Measurements from ENCODE around the gene VSIG2. TPM values are rescaled to one million over a fixed set of nuclear protein-coding genes. Genes with fewer than 3 reads are reported as not detected.

The VSIG2 gene
- total RNA-seq, 2 experiments from 2014 or later, result 0.31 to 0.34 TPM

DNA sequence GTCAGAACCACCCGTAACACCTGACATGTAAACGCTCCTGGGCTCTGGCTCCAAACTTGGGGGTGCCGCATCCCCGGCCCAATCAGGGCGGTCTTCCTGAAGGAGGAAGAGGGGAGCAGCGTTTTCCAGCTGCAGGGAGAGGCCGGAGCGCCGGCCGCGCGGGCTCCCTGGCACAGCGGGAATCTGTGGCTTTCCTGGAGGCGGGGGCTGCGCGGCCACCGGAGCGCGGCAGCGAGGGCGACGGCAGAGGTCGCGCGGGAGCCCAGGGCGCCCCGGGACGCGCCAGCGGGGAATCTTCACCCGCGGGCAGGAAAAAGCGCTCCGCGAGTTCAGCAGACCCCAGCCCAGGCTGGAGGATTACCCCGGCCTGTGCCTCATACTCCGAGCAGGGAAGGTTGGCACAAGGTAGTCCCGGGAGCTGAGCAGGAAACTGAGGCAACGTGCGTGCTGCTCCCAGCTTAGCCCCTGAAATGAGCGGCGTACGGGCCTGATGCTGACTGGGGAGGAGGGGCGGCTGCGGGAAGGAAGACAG lies 10.6 kb upstream of the VSIG2 start:
- Mint-ChIP-seq H3K27ac (no peak overlapping the region), H3K9me3 (no peaks in the 10 kb centered on the region)
- POLR2A ChIA-PET, result interaction anchor here (1.3 to 1.4 kb wide), 2 partner anchors 16 to 39 kb away, joined by 3 read pairs; no protein-coding TSS in a partner anchor

GRCh38 chr11:124762105-124762623 lies 10.1 kb upstream of the VSIG2 start, which contains the start of gene ESAM:
Gene ESAM (minus strand): TSS chr11:124762290. CDS start chr11:124762154, 136 bp downstream.
- ChIA-PET CTCF (interaction anchor here (0.6 to 9.3 kb wide), 23 partner anchors 10 to 808 kb away, joined by 3 to 107 read pairs (median 6); partner anchors contain the start of genes MSANTD2 and VSIG2), POLR2A (interaction anchor here (1.3 kb wide), 1 partner anchor 39 kb away, joined by 3 read pairs; no protein-coding TSS in a partner anchor)
- DNase-seq, result peak; percentile 75
- H3K4me1 Mint-ChIP-seq (ENCODE audit: low read depth), result peaks cover 19% of the 10 kb centered on the region
- H3K27ac Mint-ChIP-seq, result peak within 1 kb of the TSS; percentile 25
- peak within 1 kb of the TSS; percentile 89 for H3K4me3 Mint-ChIP-seq
- no peaks in the 10 kb centered on the region for H3K9me3 Mint-ChIP-seq
- intact Hi-C loops (cut with micrococcal nuclease), result loop anchor here (2.0 to 5.0 kb wide), 3 partner anchors 75 to 360 kb away; partner anchors contain the start of gene ROBO3
- peaks cover 38% of the 10 kb centered on the region for H3K27me3 Mint-ChIP-seq
- peaks cover 2% of the 10 kb centered on the region for H3K36me3 Mint-ChIP-seq

More for the DNA sequence above, 10.6 kb upstream of the VSIG2 start:
- peaks cover 35% of the 10 kb centered on the region for H3K27me3 Mint-ChIP-seq
- H3K4me1 Mint-ChIP-seq (ENCODE audit: low read depth), result peaks cover 19% of the 10 kb centered on the region
- intact Hi-C loops (cut with micrococcal nuclease), result loop anchor here (1.0 to 5.0 kb wide), 9 partner anchors 16 to 360 kb away; partner anchors contain the start of genes ROBO3, SIAE and SPA17
- H3K36me3 Mint-ChIP-seq, result peaks cover 2% of the 10 kb centered on the region
- peak overlapping the region; percentile 89 for H3K4me3 Mint-ChIP-seq
- CTCF ChIA-PET, result interaction anchor here (0.6 to 9.3 kb wide), 25 partner anchors 10 to 807 kb away, joined by 3 to 107 read pairs (median 7); partner anchors contain the start of genes MSANTD2, SIAE, SPA17 and VSIG2
- DNase-seq, result no peak

- H3K9me3 Mint-ChIP-seq, result no peaks in the 10 kb centered on the region
- peaks cover 2% of the 10 kb centered on the region for H3K36me3 Mint-ChIP-seq
- intact Hi-C loops (cut with micrococcal nuclease), result loop anchor here (2.0 to 5.0 kb wide), 3 partner anchors 75 to 359 kb away; partner anchors contain the start of gene ROBO3
- H3K27ac Mint-ChIP-seq, result no peak overlapping the region
- H3K27me3 Mint-ChIP-seq, result peaks cover 43% of the 10 kb centered on the region
- CTCF ChIA-PET, result interaction anchor here (0.7 to 9.3 kb wide), 8 partner anchors 12 to 142 kb away, joined by 3 to 107 read pairs (median 36); partner anchors contain the start of gene MSANTD2
- POLR2A ChIA-PET, result interaction anchor here (0.6 kb wide), 3 partner anchors 13 to 136 kb away, joined by 3 to 5 read pairs (median 4); no protein-coding TSS in a partner anchor
- DNase-seq, result no peak
- peaks cover 19% of the 10 kb centered on the region for H3K4me1 Mint-ChIP-seq (ENCODE audit: low read depth)
- peak overlapping the region; percentile 57 for H3K4me3 Mint-ChIP-seq
Measured at GRCh38 chr11:124761301-124762104, 9.4 kb upstream of the VSIG2 start.

- H3K9me3 Mint-ChIP-seq, result no peaks in the 10 kb centered on the region
- intact Hi-C loops (cut with micrococcal nuclease), result loop anchor here (5.0 kb wide), 2 partner anchors 106 to 359 kb away; partner anchors contain the start of gene ROBO3
- ChIA-PET POLR2A (interaction anchor here (0.6 kb wide), 1 partner anchor 27 kb away, joined by 5 read pairs; no protein-coding TSS in a partner anchor), CTCF (interaction anchor here (0.7 to 9.3 kb wide), 6 partner anchors 15 to 141 kb away, joined by 3 to 107 read pairs (median 24); partner anchors contain the start of gene MSANTD2)
- peaks cover 19% of the 10 kb centered on the region for H3K4me1 Mint-ChIP-seq (ENCODE audit: low read depth)
- no peak for DNase-seq
- H3K36me3 Mint-ChIP-seq, result no peaks in the 10 kb centered on the region
- H3K4me3 Mint-ChIP-seq, result peak overlapping the region; percentile 12
- H3K27ac Mint-ChIP-seq, result no peak overlapping the region
- peaks cover 50% of the 10 kb centered on the region for H3K27me3 Mint-ChIP-seq
Measured at GRCh38 chr11:124760806-124761205, 8.8 kb upstream of the VSIG2 start.

GRCh38 chr11:124760205-124760652 lies 8.2 kb upstream of the VSIG2 start:
- DNase-seq, result no peak
- H3K36me3 Mint-ChIP-seq, result no peaks in the 10 kb centered on the region
- ChIA-PET CTCF (interaction anchor here (5.8 to 9.3 kb wide), 3 partner anchors 14 to 90 kb away, joined by 44 to 107 read pairs (median 99); no protein-coding TSS in a partner anchor), POLR2A (no interaction called here)
- no peak overlapping the region for H3K27ac Mint-ChIP-seq
- H3K4me3 Mint-ChIP-seq, result no peak overlapping the region
- H3K9me3 Mint-ChIP-seq, result no peaks in the 10 kb centered on the region
- H3K27me3 Mint-ChIP-seq, result peaks cover 50% of the 10 kb centered on the region
- intact Hi-C loops (cut with micrococcal nuclease), result loop anchor here (5.0 kb wide), 2 partner anchors 107 to 358 kb away; partner anchors contain the start of gene ROBO3
- peaks cover 19% of the 10 kb centered on the region for H3K4me1 Mint-ChIP-seq (ENCODE audit: low read depth)

- intact Hi-C loops (cut with micrococcal nuclease), result loop anchor here (5.0 kb wide), 3 partner anchors 108 to 357 kb away; partner anchors contain the start of gene ROBO3
- no peaks in the 10 kb centered on the region for H3K9me3 Mint-ChIP-seq
- no peak overlapping the region for H3K27ac Mint-ChIP-seq
- no peak for DNase-seq
- H3K27me3 Mint-ChIP-seq, result peaks cover 50% of the 10 kb centered on the region
- CTCF ChIA-PET, result interaction anchor here (1.3 to 9.3 kb wide), 5 partner anchors 13 to 89 kb away, joined by 3 to 107 read pairs (median 7); no protein-coding TSS in a partner anchor
- H3K4me3 Mint-ChIP-seq, result no peak overlapping the region
- peaks cover 19% of the 10 kb centered on the region for H3K4me1 Mint-ChIP-seq (ENCODE audit: low read depth)
- POLR2A ChIA-PET, result interaction anchor here (1.2 kb wide), 1 partner anchor 13 kb away, joined by 4 read pairs; no protein-coding TSS in a partner anchor
- H3K36me3 Mint-ChIP-seq, result no peaks in the 10 kb centered on the region
Measured at GRCh38 chr11:124759266-124760204, 7.5 kb upstream of the VSIG2 start.

DNA sequence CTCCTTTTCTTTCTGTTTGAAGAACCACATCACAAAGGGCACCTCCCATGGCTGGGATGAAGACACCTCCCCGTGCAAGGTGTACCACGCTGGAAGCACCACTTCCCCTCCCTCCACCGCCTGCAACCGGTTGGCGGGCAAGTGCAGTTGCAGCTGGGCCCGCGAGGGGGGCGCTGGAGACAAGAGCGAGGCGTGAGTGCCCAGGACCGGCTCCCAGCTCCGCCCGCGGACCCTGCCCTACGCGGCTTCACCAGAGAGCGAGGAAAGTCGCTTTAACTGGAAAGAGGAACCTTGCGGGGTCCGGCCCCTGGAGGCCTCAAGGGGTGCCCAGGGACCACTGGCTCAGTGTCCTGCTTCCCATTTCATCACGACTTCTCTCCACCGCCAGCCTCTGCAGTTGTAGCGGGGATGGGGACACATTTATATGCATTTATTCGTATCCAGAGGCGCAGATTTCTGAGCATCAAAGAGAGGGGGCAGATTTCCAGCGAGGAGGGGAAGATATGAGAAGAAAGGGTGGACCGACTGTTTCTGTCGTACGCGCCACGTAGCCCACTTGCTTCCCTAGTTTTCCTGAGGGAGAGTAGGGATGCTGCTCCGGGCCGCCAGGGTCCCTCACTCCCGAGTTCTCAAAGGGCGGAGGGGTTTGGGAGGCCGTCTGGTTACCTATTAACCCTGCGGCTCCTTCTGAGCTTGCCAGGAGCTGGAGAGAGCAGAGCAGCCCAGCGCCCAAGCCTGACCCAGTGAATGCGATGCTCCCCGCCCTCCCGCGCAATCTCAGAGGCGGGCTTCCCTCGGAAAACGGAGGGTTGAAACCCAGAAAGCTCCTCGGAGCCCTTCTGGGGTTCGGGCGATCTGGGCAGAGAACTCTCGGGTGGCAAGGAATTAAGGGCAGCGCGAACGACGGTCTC lies 6.6 kb upstream of the VSIG2 start:
- Mint-ChIP-seq H3K4me1 (ENCODE audit: low read depth) (peaks cover 19% of the 10 kb centered on the region), H3K36me3 (no peaks in the 10 kb centered on the region), H3K9me3 (no peaks in the 10 kb centered on the region), H3K27me3 (peaks cover 50% of the 10 kb centered on the region), H3K4me3 (peak overlapping the region; percentile 54), H3K27ac (peak overlapping the region; percentile 35)
- DNase-seq, result peak; percentile 83
- POLR2A ChIA-PET, result interaction anchor here (1.2 to 1.3 kb wide), 2 partner anchors 10 to 12 kb away, joined by 4 read pairs; no protein-coding TSS in a partner anchor
- CTCF ChIA-PET, result interaction anchor here (1.0 to 9.3 kb wide), 12 partner anchors 10 to 108 kb away, joined by 3 to 107 read pairs (median 6); partner anchors contain the start of gene MSANTD2
- intact Hi-C loops (cut with micrococcal nuclease), result loop anchor here (1.0 to 5.0 kb wide), 2 partner anchors 12 to 119 kb away; no protein-coding TSS in a partner anchor

DNA sequence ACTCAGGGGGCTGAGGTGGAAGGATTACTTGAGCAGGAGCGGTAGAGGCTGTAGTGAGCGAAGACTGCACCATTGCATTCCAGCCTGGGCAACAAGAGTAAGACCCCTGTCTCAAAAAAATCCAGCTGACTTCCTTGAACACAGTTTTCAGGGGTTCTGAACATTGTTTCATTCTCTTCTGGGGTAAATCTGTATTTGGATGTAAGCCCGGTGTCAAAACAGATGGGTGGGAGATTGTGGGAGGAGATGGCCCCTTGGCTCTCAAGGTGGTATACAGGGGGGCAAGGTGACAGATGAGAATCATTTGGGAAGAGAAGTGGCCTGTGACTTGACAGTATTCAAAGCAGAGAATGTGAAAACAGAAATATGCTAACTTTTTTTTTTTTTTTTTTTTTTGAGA lies 5.3 kb upstream of the VSIG2 start:
- Mint-ChIP-seq H3K4me3 (no peak overlapping the region), H3K9me3 (no peaks in the 10 kb centered on the region), H3K27ac (no peak overlapping the region), H3K36me3 (no peaks in the 10 kb centered on the region), H3K27me3 (peaks cover 50% of the 10 kb centered on the region), H3K4me1 (ENCODE audit: low read depth) (peaks cover 19% of the 10 kb centered on the region)
- intact Hi-C loops (cut with micrococcal nuclease), result loop anchor here (5.0 kb wide), 1 partner anchor 120 kb away; no protein-coding TSS in a partner anchor
- POLR2A ChIA-PET, result no interaction called here
- DNase-seq, result no peak
- CTCF ChIA-PET, result interaction anchor here (1.4 to 9.3 kb wide), 5 partner anchors 11 to 87 kb away, joined by 4 to 107 read pairs (median 7); partner anchors contain the start of gene NRGN

- CTCF ChIA-PET, result interaction anchor here (1.4 to 2.4 kb wide), 4 partner anchors 10 to 88 kb away, joined by 4 to 26 read pairs (median 6); partner anchors contain the start of gene NRGN
- Mint-ChIP-seq H3K4me3 (no peak overlapping the region), H3K36me3 (no peaks in the 10 kb centered on the region), H3K4me1 (ENCODE audit: low read depth) (peaks cover 19% of the 10 kb centered on the region), H3K27ac (no peak overlapping the region), H3K9me3 (no peaks in the 10 kb centered on the region), H3K27me3 (peaks cover 50% of the 10 kb centered on the region)
- intact Hi-C loops (cut with micrococcal nuclease), result loop anchor here (5.0 kb wide), 1 partner anchor 121 kb away; no protein-coding TSS in a partner anchor
- no peak for DNase-seq
- POLR2A ChIA-PET, result no interaction called here
Measured at GRCh38 chr11:124756753-124757227, 4.7 kb upstream of the VSIG2 start.

Measured in activated CD4-positive, alpha-beta memory T cell treated with anti-CD3 and anti-CD28 coated beads for 36 hours (primary cell).